GM19035 (cell line): Measurements from ENCODE around the gene RPS6KC1.
"Not testable (repeated sequence)": the region's sequence is repeated elsewhere in the genome, so short reads cannot be mapped to it uniquely, and the experiment has no call there.

Experiments used
- ATAC-seq: cut with Tn5 transposase; IDR thresholded peaks from one replicate; pipeline ENCODE4 v1.9.1; 2021; ENCODE audit not compliant: unreplicated experiment

The RPS6KC1 gene

DNA sequence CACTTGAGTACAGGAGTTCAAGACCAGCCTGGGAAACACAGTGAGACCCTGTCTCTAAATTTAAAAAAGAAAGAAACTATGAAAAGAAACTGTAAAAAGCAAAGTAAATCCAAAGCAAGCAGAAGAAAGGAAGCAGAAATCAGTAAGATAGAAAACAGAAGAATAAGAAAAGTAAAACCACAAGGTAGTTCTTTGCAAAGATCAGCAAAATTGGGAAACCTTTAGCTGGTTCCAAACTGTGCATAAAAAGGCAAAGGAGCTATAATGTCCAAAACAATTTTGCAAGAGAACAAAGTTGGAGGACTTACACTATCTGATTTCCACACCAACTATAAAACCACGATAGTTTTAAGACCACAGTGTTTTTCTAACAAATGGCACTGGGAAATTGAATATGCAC, 218.8 kb downstream of the RPS6KC1 start:
- no peak for ATAC-seq

DNA sequence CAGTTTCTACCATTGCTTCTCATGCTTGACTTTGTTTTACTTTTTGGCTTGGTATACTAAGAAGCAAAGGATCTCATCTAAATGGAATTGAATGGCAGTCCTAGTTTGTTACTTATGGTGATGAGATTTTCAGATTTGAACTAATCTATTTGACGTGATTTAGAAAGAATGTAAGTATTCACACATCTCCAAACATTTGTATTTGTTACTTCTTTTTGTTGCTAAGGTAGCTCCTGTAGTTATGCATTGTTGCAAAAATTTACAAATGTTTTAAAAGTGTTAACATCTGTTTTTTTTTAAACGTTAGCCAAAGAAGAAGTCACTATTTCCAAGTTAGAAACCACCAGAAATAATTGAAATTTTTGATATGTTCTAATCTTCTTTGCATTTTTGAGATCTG, 222.5 kb downstream of the RPS6KC1 start:
- ATAC-seq = no peak

DNA sequence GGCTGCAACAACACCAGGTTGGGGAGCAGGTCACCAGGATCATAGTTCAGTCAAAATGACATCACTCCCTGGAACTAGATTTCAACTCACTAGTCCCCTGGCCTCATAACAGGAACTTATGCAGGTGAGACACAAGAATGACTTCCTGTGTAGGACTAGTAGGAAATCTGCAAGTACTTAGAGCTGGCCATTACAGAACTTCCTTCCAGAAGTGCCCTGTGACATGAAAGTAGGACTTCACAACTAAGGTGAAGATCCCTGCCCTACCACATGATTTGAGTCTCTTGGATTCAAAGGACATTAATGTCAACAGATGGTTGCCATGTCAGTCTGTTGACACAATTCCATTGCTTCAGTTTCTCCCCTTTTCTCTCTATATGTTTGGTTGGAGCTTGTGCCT, 223.1 kb downstream of the RPS6KC1 start:
- ATAC-seq = no peak

DNA sequence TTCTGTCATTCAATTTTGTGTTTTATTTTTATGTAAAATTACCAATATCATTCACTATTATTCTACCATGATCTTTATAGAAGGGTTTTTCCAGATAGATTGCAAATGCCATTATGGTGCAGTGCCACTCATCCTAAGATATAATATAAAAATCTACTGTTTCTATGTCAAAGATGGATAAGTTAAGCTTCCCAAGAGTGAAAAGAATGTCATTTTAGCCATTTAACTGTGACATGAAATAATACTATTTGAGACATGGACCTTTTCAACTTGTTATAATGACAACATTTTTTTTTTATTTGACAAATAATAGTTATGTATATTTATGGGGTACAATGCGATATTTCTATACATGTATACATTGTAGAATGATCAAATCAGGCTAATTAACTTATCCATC, 224.3 kb downstream of the RPS6KC1 start:
- no peak for ATAC-seq

DNA sequence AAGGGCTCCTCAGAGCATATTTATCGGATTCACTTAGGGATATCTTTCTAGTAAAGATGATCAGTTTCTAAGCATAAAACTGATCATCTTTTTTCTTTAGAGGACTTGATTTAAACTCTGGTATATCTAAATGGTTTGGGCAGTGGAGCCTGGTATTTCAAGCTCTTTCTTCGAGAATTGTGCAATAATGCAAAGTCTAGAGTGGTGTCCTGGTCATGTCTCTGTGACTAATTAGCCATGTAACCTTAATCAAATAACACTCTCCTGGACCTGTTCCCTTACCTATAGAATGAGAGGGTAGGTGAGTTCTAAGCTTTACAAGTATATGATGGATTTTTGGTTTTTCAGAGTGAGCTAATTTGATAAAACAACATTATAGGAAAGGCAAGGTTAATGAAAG, 225.2 kb downstream of the RPS6KC1 start:
- ATAC-seq = no peak

DNA sequence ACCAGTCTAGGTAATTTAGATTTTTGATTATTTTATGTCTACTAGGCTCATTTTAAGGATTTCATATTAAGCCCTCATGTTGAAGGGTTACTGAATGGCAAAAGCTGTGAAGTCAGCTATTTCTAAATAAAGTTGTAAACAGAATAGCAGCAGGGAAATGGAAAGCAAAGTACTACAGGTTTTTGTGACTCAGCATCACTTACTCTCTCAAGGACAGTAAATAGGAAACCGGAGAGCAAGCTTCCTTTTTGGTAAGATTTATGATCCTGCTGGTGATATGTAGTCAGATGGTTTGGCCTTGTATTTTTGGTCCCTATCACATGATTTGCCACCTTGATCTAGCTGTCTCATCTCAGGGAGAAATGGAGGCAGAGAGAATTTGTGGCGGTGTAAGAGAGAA, 226.0 kb downstream of the RPS6KC1 start:
- no peak for ATAC-seq

DNA sequence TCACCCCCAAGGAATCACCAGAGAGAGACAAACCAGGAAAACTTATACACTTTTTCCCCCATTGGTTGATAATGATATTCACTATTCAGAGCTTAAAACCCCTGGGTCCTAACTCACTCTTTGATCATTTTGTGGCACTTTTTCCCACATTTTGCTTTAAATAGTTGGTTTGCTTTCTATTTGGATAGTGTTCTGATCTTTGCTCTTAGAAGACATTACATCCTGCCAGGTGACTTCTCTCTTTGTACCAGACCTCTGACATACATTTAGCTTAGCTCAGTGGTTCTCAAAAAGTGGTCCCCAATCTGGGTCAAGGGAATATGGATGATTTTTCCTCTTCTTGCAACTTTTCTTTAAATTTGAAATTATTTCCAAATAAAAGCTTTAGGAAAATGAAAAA, 228.4 kb downstream of the RPS6KC1 start:
- no peak for ATAC-seq

DNA sequence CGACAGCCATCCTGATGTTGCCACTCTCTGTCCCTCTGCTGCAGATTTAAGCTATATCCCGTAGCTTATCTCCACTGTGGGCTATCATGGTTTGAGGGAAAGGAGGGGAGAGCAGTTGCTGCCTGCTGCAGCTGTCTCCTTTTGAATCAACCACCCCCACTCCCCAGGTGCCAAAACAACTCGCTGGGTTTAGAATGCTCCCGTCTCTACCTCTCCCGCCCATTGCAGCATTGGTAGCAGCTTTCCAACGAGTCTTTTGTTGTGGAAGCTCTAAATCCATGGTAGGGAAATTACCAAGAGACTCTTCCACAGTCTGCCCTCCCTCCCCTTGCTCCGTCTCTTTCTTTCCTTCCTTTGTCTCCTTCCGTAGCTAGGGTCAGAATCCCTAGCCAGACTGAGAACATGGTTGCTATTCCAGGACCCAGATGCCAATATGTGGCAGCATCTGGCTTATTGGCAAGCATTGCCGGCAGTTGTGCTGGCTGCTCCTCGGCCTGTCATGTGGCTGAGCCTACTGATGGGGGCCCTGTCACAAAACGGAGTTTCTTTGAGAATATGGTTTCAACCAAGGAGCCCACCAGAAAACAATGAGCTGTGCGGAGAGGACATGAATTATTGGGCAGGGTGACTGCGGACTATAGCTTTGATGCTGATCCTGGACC, 230.7 kb downstream of the RPS6KC1 start:
- ATAC-seq = no peak

DNA sequence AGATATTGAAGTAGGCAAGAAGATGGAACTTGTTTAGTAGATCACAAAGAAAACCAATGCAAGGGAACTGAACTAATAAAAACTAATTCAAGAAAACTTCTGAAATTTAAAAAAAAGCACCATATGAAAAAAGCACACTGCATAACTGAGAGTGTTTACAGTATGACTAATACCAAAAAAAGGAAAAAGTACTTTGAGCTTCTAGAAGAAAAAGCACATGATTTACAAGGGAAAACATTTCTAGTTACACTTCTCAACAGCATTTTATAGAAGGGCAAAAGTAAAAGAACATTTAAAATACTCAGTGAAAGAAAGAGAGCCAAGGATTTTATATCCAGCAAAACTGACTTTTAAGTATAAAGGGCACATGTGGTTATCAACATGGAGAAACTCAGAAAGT, 233.6 kb downstream of the RPS6KC1 start:
- ATAC-seq = no peak

DNA sequence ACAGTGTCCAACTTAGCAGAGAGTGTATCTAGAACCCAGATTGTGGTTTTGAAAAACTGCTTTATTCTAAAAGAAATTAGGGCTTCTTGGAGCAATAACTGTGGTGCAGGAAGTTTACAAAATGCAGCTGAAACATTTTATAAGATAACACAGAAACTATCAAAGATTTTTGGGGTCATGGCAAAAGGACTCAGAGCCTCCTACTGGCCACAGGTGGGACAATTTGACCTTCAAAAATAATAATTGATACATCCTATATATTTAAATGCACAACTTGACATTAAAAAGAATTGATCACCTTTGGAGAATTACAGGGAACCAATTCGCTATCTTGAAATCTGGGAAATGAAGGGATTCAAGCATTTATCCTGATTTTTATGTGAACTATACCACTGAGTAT, 235.2 kb downstream of the RPS6KC1 start:
- ATAC-seq = no peak

DNA sequence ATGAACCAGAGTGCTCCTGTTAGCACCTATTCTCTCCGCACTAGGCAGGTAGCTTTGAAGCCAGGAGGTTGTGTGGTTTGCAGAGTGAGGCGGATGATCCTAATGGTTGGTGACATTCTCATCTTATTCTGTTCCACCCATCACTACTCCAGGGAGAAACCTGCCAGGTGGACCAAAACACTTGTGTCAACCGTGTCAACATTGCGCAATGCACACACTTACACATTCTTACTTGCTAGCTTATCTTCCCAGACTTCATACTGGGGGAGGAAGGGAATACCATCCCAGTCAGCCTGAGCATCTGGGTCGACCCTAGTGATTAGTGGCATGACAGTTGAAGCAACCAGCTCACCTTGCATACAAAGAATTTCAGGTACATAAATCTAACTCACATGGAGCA, 236.9 kb downstream of the RPS6KC1 start:
- ATAC-seq = no peak

DNA sequence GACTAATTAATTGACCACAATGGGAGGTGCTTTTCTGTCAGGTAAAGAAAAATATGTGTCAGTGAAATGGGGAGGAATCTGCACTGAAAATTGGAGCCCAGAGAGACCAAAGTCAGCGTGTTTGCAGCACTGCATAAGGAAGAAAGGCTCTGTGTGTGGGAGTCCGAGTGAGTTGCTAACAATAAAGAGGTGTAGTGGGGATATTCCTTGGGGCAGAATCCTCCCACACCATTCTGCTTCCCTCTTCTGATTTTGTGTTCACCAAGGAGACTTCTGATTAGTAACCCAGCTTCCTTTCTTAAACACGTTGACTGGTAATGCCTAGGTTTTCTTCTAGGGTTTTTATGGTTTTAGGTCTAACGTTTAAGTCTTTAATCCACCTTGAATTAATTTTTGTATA, 240.5 kb downstream of the RPS6KC1 start:
- no peak for ATAC-seq

DNA sequence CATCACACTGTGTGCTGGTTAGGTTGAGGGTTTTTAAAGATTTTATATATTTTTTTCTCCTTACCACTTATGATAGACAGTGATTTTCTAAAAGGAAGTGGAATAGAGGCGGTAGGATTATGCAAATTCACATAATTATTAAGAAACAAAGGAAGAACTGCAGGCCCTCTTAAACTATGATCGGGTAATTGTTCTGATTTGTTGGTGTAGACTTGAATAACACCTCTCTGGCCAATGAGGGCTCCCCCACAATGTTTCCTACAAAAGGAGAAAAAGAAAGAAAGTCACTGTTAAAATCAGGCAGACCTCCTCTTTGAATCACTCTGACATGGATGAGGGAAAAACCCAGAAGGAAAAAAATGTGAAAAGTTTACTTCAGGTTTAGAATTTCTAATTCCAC, 241.6 kb downstream of the RPS6KC1 start:
- no peak for ATAC-seq

DNA sequence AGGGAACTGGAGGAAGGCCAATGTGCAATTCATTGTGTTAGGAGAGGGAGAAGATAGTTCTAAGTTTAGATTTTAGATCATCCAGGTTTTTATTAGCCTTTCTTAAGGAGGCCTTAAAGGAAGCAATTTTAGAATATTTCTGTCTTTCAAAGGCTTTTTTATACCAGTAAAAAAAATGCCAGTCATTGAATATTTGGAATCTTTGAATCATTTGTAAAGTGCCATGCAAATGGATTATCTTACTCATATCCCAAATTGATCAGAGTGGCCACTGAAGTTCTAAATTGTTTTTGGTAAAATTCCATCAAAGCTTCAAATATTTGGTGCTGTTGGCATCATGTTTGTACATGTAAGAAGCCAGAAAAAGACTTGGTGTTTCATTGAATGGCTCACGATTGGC, 244.8 kb downstream of the RPS6KC1 start:
- no peak for ATAC-seq

DNA sequence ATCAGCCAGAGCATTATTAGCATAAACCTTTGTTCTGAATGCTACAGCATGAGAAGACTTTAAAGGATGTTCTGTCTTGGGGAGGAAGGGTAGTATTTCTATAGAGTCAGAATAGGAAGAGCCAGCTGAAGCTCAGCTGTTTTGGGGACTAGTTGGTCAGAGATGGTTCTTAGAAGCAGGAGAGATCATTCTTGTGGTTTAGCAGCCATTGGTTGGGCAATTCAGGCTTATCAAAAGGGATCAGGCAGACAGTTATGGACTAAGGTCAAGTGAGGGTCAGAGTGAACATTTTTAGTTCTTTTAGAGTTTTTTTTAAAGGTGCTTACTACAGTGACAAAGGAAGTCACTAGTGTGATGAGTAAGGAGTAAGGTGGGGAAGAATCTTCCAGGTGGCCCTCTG, 245.5 kb downstream of the RPS6KC1 start:
- ATAC-seq = no peak

DNA sequence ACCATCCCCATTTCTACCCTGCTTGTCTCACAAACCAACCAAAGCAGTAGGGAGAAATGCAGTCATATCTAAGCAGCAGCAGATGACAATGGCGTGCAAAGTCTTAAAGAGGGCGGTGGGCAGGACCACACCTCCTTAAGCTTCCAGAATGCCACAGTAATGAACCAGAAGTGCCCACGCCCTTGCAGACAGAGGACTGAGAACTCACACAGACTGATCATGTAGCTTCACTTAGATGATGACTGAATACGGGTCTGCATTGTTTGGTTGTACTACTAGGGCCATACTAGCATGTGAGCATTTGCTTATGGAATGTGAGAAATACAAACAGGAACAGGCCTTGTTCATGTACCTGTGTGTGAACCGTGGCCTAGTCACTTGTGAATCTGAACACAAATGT, 246.0 kb downstream of the RPS6KC1 start:
- ATAC-seq = no peak

DNA sequence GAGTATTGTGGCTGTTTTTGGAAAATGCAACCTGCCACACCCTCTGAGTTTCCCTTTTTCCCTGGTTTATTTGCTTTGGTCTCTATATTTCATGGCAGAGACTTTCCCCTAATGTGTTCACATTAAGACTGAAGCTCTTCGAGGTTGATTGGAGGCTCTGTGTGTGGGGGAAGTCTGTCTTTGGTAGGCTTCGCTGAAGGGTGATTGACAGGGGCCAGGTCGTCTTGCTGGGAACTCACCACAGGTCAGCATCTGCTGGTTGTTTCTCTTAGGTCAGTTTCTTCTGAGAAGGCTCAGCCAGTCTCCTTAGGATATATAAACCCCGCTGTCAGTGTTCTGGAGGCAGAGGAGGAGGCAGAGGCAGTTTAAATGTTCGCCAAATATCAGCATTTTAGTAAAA, 249.4 kb downstream of the RPS6KC1 start:
- ATAC-seq = no peak

DNA sequence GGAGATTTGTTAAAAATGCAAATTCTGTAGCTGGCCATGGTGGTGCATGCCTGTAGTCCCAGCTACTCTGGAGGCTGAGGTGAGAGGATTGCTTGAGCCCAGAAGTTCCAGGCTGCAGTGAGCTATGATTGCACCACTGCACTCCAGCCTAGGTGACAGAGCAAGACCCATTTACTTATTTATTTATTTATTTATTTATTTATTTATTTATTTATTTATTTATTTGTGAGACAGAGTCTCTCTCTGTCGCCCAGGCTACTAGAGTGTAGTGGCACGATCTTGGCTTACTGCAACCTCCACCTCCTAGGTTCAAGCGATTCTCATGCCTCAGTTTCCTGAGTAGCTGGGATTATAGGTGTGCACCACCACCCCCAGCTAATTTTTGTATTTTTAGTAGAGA, 250.5 kb downstream of the RPS6KC1 start:
- ATAC-seq = not testable (repeated sequence)

DNA sequence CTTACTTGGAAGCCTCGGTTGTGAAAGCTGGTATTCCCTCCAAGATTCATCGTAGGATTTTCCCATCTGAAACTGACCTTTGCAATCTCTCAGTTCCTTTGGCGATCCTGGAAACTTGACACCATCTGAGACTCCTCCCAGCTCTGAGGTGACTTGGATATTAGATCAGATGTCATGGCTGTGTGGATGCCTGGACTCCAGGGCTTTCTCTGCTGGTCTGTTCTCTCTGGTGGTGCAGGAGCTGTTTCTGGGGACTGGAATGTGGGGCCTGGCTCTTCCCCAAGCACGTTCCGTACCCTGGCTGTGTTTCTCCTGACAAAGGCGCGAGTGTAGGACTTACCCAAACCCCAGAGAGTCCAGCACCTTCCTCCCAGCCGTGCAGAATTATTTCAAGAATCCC, 252.2 kb downstream of the RPS6KC1 start:
- no peak for ATAC-seq

DNA sequence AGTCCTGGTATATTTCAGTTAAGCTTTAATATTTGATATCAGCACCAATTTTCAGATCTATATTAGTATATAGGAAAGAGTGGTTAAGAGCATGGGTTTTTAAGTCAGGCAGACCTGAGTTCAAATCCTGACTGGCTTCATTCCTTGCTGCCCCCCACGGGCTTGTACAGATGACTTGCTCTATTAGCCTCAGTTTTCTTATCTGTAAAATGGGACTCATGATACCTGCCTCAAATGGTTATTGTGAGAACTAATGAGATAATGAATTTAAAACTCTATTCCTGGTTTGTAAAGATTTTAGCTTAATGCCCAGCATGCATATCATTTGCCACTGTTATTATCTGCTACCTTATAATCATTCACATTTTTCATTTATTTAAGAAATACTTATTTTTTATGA, 264.5 kb downstream of the RPS6KC1 start:
- no peak for ATAC-seq

DNA sequence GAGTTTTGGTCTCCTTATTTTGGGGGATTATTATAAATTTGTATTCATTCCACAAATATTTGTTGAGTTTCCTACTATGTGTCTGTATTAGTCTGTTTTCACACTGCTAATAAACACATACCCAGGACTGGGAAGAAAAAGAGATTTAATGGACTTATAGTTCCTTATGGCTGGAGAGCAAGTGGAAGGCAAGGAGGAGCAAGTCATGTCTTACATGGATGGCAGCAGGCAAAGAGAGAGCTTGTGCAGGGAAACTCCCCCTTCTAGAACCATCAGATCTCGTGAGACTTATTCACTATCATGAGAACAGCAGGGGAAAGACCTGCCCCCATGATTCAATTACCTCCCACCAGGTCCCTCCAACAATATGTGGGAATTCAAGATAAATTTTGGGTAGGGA, 267.4 kb downstream of the RPS6KC1 start:
- not testable (repeated sequence) for ATAC-seq

DNA sequence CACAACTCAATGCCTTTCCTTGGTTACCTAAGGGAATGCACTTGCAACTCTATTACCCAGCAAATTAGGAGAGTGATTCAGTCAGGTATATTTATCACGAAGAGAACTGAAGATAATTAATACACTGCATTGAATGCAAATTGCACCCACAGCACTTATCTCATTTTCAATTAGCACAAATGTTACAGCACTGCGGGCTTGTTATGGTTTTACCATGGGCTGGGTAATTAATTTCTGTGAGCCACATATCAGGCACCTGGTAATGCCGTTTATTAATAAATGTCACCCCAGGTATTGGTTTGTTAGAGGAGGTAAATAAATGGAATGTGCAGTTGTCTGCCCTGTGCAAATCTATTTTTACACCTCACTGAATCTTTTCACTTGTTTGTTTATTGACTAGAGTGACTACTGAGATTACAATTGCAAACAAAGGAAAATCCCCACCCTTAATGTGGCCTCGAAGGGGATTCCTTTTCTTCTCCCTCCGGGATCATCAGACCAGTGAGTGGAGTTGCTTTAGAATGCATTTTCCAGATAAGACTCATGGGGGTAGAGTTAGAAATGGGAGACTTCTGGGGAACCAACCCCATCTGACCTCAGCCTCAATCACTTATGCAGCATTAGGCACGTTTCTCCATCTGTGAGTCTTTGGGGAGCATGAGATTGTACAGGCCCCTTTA, 269.3 kb downstream of the RPS6KC1 start:
- no peak for ATAC-seq
